PC-3 (cell line): Measurements from ENCODE around the gene USO1. TPM values are rescaled to one million over a fixed set of nuclear protein-coding genes. Genes with fewer than 3 reads are reported as not detected.

ENCODE experiments used
- ATAC-seq: fragments of 200-7000 bp; cut with Tn5 transposase; 2 replicates; pipeline ENCODE4 v1.9.1; 2020; ENCODE audit warnings: mild to moderate bottlenecking, moderate library complexity
- BruUV-seq: library from RNA; stranded (reverse); fragments of 400-500 nt; replicated peaks from 2 replicates; lab custom pipeline; 2021; lab: Mats Ljungman, UMichigan
- CTCF ChIA-PET: fragments of 300-600 bp; sonication (Branson Sonifier 250); formaldehyde crosslinking; loops from one replicate; lab custom pipeline; 2022; ENCODE audit warnings: antibody characterized with exemption; lab: Charles Lee
- POLR2A ChIA-PET: fragments of 300-600 bp; sonication (Branson Sonifier 250); formaldehyde crosslinking; loops from one replicate; lab custom pipeline; 2022; ENCODE audit warnings: antibody characterized with exemption; ENCODE audit not compliant: unreplicated experiment; lab: Charles Lee
- DNase-seq: peaks from one replicate; pipeline ENCODE4 v3.0.0-alpha.2; 2015
- H2AFZ ChIP-seq: fragments of 300-600 bp; sonication (generic); 2 replicates; pipeline ENCODE4 v1.6.0; 2016; ENCODE audit warnings: antibody characterized with exemption, low read length
- H3F3A ChIP-seq: fragments of 300-600 bp; sonication (generic); one replicate; pipeline ENCODE4 v1.6.0; 2017; ENCODE audit warnings: antibody characterized with exemption, low read length, control low read depth, mild to moderate bottlenecking; ENCODE audit not compliant: unreplicated experiment
- H3K27ac ChIP-seq: fragments of 300-600 bp; sonication (generic); 2 replicates; pipeline ENCODE4 v1.5.1; 2016; ENCODE audit warnings: mild to moderate bottlenecking, low read length
- H3K27me3 ChIP-seq: fragments of 300-600 bp; sonication (generic); 2 replicates; pipeline ENCODE4 v1.6.1; 2016; ENCODE audit warnings: low read length, mixed read lengths
- H3K36me3 ChIP-seq: fragments of 300-600 bp; sonication (generic); 2 replicates; pipeline ENCODE4 v1.6.1; 2016; ENCODE audit warnings: low read depth, mixed run types, low read length, mixed read lengths
- H3K4me1 ChIP-seq: fragments of 300-600 bp; sonication (generic); 2 replicates; pipeline ENCODE4 v1.5.1; 2016; ENCODE audit warnings: low read length; ENCODE audit not compliant: insufficient read depth
- H3K4me2 ChIP-seq: fragments of 300-600 bp; sonication (generic); 2 replicates; pipeline ENCODE4 v1.6.0; 2016; ENCODE audit warnings: low read length
- H3K4me3 ChIP-seq: fragments of 300-600 bp; sonication (generic); 2 replicates; pipeline ENCODE4 v1.5.1; 2016; ENCODE audit warnings: mild to moderate bottlenecking, low read length, mixed read lengths
- H3K79me2 ChIP-seq: fragments of 300-600 bp; sonication (generic); 2 replicates; pipeline ENCODE4 v1.6.1; 2017; ENCODE audit warnings: low read length, mixed read lengths
- H3K9ac ChIP-seq: fragments of 300-600 bp; sonication (generic); 2 replicates; pipeline ENCODE4 v1.6.0; 2016; ENCODE audit warnings: mild to moderate bottlenecking, low read length
- H3K9me2 ChIP-seq: fragments of 300-600 bp; sonication (generic); replicated peaks from 2 replicates; pipeline ENCODE4 v1.6.1; 2016; ENCODE audit warnings: mixed run types, low read length, mixed read lengths
- H3K9me3 ChIP-seq: fragments of 300-600 bp; sonication (generic); 2 replicates; pipeline ENCODE4 v1.6.1; 2016; ENCODE audit warnings: low read length, mixed read lengths
- H4K20me1 ChIP-seq: fragments of 300-600 bp; sonication (generic); 2 replicates; pipeline ENCODE4 v1.6.1; 2016; ENCODE audit warnings: low read length, mixed read lengths
- EZH2 ChIP-seq: fragments of 300-600 bp; sonication (generic); IDR thresholded peaks from one replicate; pipeline ENCODE4 v1.6.1; 2017; ENCODE audit warnings: antibody characterized with exemption, mild to moderate bottlenecking, low read length; ENCODE audit not compliant: unreplicated experiment
- EZH2phosphoT487 ChIP-seq: fragments of 300-600 bp; sonication (generic); IDR thresholded peaks from 2 replicates; pipeline ENCODE4 v1.6.1; 2018; ENCODE audit warnings: mild to moderate bottlenecking, antibody characterized with exemption, low read length, borderline replicate concordance
- intact Hi-C: fragments of 100-400 bp; cut with micrococcal nuclease; formaldehyde crosslinking; loops from 2 replicates; pipeline ENCODE4 v1.9.0; 2023
- total RNA-seq: library from RNA; depleted of rRNA; stranded (reverse); fragments of >200 nt; gene quantifications from 2 replicates; pipeline ENCODE4 v1.2.3, GENCODE V29; 2014
- TF ChIP-seq, protein P1 (sequence below): fragments of 300-600 bp; sonication (generic); conservative IDR thresholded peaks from 2 replicates; pipeline ENCODE4 v1.5.1; 2017; ENCODE audit warnings: antibody characterized with exemption, low read depth, mild to moderate bottlenecking, low read length

The USO1 gene
- total RNA-seq, 1 experiment from 2014 or later: 34.3 TPM

GRCh38 chr4:75822416-75822815 lies 98.0 kb downstream of the USO1 start:
- ChIA-PET POLR2A (no interaction called here), CTCF (no interaction called here)
- H3K9me3 ChIP-seq: no peaks in the 10 kb centered on the region
- H3K27me3 ChIP-seq: no peaks in the 10 kb centered on the region
- no peaks in the 10 kb centered on the region for H3F3A ChIP-seq
- H3K4me3 ChIP-seq: no peak overlapping the region
- H2AFZ ChIP-seq: no peak overlapping the region
- H4K20me1 ChIP-seq: no peaks in the 10 kb centered on the region
- BruUV-seq: no TSS peak
- no peaks in the 10 kb centered on the region for H3K36me3 ChIP-seq
- H3K9ac ChIP-seq: no peak overlapping the region
- H3K4me1 ChIP-seq: no peaks in the 10 kb centered on the region
- H3K27ac ChIP-seq: no peak overlapping the region
- TF ChIP-seq, protein P1, sequence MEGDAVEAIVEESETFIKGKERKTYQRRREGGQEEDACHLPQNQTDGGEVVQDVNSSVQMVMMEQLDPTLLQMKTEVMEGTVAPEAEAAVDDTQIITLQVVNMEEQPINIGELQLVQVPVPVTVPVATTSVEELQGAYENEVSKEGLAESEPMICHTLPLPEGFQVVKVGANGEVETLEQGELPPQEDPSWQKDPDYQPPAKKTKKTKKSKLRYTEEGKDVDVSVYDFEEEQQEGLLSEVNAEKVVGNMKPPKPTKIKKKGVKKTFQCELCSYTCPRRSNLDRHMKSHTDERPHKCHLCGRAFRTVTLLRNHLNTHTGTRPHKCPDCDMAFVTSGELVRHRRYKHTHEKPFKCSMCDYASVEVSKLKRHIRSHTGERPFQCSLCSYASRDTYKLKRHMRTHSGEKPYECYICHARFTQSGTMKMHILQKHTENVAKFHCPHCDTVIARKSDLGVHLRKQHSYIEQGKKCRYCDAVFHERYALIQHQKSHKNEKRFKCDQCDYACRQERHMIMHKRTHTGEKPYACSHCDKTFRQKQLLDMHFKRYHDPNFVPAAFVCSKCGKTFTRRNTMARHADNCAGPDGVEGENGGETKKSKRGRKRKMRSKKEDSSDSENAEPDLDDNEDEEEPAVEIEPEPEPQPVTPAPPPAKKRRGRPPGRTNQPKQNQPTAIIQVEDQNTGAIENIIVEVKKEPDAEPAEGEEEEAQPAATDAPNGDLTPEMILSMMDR: no peak
- no peak for TF ChIP-seq EZH2
- TF ChIP-seq EZH2phosphoT487: no peak
- ATAC-seq (no peak), DNase-seq (no peak)
- intact Hi-C loops: loop anchor here (2.0 kb wide), 1 partner anchor 24 kb away; no protein-coding TSS in a partner anchor
- no peak overlapping the region for H3K4me2 ChIP-seq
- no peaks in the 10 kb centered on the region for H3K79me2 ChIP-seq
- H3K9me2 ChIP-seq: no peaks in the 10 kb centered on the region

- Histone ChIP-seq H3K4me2 (no peak overlapping the region), H3K79me2 (no peaks in the 10 kb centered on the region), H4K20me1 (no peaks in the 10 kb centered on the region), H3K4me1 (no peaks in the 10 kb centered on the region), H3K9me2 (no peaks in the 10 kb centered on the region), H3K27me3 (no peaks in the 10 kb centered on the region), H3K9ac (no peak overlapping the region), H3K9me3 (no peaks in the 10 kb centered on the region), H3K36me3 (no peaks in the 10 kb centered on the region), H3F3A (no peaks in the 10 kb centered on the region), H3K27ac (no peak overlapping the region), H2AFZ (no peak overlapping the region), H3K4me3 (no peak overlapping the region)
- ATAC-seq (no peak), DNase-seq (no peak)
- no TSS peak for BruUV-seq
- no peak for TF ChIP-seq EZH2
- no peak for TF ChIP-seq EZH2phosphoT487
- TF ChIP-seq, protein P1: no peak
- intact Hi-C loops: loop anchor here (2.0 kb wide), 1 partner anchor 23 kb away; no protein-coding TSS in a partner anchor
- POLR2A ChIA-PET: no interaction called here
- CTCF ChIA-PET: no interaction called here
These were observed 99.4 kb downstream of the USO1 start for GRCh38 chr4:75823812-75824211.

DNA sequence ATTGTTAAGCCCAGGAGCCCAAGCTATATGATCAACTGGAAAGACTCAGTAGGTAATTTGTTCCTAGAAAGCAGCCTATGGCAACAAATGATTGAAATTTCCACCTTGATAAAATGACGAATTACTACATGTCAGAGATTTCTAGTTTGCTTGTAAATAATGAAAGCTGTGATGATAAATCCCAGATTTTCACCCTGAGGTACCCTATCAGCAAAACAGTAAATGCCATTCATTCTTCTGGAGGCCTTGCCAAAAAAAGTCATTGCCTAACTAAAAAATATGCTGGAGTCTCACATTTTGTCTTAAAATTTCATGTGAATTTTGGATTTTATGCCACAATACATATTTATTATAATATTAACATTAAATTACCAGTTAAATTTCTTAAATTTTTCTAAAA lies 106.5 kb downstream of the USO1 start:
- TF ChIP-seq EZH2phosphoT487 (no peak), EZH2 (no peak)
- TF ChIP-seq, protein P1: no peak
- H3K4me3 ChIP-seq: no peak overlapping the region
- H3K9ac ChIP-seq: no peak overlapping the region
- H3F3A ChIP-seq: no peaks in the 10 kb centered on the region
- no peak for ATAC-seq
- H3K4me1 ChIP-seq: no peaks in the 10 kb centered on the region
- no peak for DNase-seq
- BruUV-seq: no TSS peak
- POLR2A ChIA-PET: no interaction called here
- no peaks in the 10 kb centered on the region for H3K27me3 ChIP-seq
- H3K27ac ChIP-seq: no peak overlapping the region
- H3K9me2 ChIP-seq: no peaks in the 10 kb centered on the region
- H3K36me3 ChIP-seq: no peaks in the 10 kb centered on the region
- intact Hi-C loops: no loop called here
- CTCF ChIA-PET: no interaction called here
- no peak overlapping the region for H3K4me2 ChIP-seq
- no peaks in the 10 kb centered on the region for H3K9me3 ChIP-seq
- no peak overlapping the region for H2AFZ ChIP-seq
- H3K79me2 ChIP-seq: no peaks in the 10 kb centered on the region
- no peaks in the 10 kb centered on the region for H4K20me1 ChIP-seq
